ENCODE data around the gene USH1C. TPM values are rescaled to one million over a fixed set of nuclear protein-coding genes. Genes with fewer than 3 reads are reported as not detected.

Gene USH1C
- total and polyA plus RNA-seq, 8 donors, result 3.5 to 44.3 (median 8.6) TPM

DNA sequence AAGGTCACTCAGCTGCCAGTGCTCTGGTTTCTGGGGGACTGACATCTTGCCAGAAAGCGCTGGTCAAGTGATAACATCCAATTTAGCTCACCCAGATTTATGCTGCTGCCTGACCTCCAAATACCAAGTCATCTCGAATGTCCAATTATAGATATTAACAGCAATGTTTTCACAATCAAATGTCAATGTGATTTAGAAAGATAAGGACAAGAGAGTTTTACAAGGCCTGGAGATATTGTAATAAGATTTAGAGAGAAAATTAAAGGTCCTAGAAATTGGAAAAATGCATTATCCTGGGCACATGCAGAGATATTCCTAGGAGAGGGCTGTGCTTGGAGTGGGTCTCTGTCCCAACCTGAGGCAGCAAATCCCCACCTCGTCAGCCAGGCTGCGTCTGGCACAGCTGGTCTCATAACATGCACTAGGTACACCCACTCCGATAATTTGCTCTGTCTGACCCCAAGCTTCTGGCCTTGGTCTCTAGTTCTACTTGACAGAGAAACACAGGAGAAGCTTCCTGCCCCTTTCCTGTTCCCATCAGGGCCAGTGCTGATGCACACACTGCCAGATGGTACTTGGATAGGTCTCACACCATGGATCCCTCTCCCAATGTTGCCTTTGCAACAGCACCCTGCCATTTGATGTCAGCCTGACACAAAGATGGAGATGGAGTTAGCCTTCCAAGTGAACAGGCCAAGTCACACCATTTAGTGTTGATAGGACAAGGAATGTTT is 28.6 kb downstream of the USH1C start:
- DNase-seq, result no peak
- intact Hi-C loops (cut with DNase I), result no loop called here
- H3K4me1 ChIP-seq, result no peaks in the 10 kb centered on the region
- no peaks in the 10 kb centered on the region for H3K9me3 ChIP-seq
- H3K27me3 ChIP-seq, result no peaks in the 10 kb centered on the region
- ATAC-seq, result no peak
- H3K4me3 ChIP-seq, result no peak overlapping the region
- H3K27ac ChIP-seq, result no peak overlapping the region
- no peaks in the 10 kb centered on the region for H3K36me3 ChIP-seq
- TF ChIP-seq, protein P1, sequence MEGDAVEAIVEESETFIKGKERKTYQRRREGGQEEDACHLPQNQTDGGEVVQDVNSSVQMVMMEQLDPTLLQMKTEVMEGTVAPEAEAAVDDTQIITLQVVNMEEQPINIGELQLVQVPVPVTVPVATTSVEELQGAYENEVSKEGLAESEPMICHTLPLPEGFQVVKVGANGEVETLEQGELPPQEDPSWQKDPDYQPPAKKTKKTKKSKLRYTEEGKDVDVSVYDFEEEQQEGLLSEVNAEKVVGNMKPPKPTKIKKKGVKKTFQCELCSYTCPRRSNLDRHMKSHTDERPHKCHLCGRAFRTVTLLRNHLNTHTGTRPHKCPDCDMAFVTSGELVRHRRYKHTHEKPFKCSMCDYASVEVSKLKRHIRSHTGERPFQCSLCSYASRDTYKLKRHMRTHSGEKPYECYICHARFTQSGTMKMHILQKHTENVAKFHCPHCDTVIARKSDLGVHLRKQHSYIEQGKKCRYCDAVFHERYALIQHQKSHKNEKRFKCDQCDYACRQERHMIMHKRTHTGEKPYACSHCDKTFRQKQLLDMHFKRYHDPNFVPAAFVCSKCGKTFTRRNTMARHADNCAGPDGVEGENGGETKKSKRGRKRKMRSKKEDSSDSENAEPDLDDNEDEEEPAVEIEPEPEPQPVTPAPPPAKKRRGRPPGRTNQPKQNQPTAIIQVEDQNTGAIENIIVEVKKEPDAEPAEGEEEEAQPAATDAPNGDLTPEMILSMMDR (IDR thresholded peaks at IDR 0.05), result no peak
- 67 to 68% methylated on average over 5 of the region's 5 CpGs for WGBS, 2 donors
- FAIRE-seq, result no peak

DNA sequence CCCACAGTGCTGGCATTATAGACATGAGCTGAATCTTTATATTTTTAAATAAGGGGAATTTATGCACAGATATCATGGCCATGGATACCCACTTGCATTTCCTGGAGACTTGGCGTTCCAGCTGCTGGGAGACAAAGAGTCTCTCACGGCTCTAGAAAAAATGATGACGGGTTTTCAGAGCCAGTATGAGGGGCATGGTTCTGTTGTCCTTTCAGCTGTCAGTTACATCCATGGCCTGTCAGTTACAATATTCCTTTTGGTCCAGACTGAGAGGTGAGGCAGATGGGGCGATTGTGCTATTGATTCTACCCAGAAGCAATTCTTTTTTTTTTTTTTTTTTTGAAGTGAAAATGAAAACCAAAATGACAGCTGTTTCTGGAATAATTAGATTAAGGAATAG is 29.7 kb downstream of the USH1C start:
- FAIRE-seq (no peak), ATAC-seq (no peak), DNase-seq (no peak)
- Histone ChIP-seq H3K36me3 (no peaks in the 10 kb centered on the region), H3K4me1 (no peaks in the 10 kb centered on the region), H3K27ac (no peak overlapping the region), H3K27me3 (no peaks in the 10 kb centered on the region), H3K9me3 (no peaks in the 10 kb centered on the region), H3K4me3 (no peak overlapping the region)
- intact Hi-C loops (cut with DNase I), result no loop called here
- WGBS, 2 donors, result 76 to 80% methylated on average over 4 of the region's 4 CpGs
- TF ChIP-seq, protein P1 (IDR thresholded peaks at IDR 0.05), result no peak

DNA sequence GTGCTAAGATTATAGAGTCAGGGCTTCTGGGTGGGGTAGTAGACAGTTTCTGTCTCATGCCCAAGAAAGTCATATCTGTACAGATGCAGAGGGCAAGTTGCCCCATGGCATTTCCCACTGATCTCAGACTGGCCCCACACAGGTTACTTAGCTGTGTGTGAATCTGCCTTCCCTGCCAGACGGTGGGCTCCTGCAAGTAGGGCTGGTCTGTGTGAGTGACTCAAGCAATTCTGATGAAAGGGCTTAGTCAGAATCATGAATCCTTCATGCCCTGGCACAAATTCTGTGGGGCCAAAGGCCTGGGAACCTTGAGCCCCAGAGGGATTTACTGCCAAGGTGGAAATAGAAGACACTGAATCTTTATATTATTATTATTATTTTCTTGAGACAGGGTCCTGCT is 30.4 kb downstream of the USH1C start:
- Histone ChIP-seq H3K4me1 (no peaks in the 10 kb centered on the region), H3K27ac (no peak overlapping the region), H3K9me3 (no peaks in the 10 kb centered on the region), H3K4me3 (no peak overlapping the region), H3K27me3 (no peaks in the 10 kb centered on the region), H3K36me3 (no peaks in the 10 kb centered on the region)
- ATAC-seq, result no peak
- TF ChIP-seq, protein P1 (IDR thresholded peaks at IDR 0.05), result no peak
- WGBS, 2 donors, result 77 to 80% methylated on average over 1 of the region's 1 CpG
- intact Hi-C loops (cut with DNase I), result no loop called here
- DNase-seq, result no peak
- no peak for FAIRE-seq

DNA sequence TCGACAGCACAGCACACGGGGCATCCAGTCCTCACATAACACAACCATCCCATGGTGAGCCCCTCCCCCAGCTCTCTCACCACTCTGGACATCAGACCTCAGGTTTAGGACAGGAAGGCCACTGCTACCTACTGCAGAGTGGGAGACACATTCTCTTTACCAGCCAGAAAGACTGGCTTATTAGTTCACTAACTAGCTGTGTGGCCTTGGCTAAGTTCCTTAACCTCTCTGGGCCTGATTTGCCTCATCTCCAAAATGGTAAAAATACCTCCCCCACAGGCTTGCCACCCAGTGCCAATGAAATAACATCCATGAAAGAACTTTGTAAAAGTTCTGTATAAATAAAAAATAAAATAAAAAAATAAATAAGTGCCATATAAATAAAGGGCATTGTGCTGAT is 32.1 kb downstream of the USH1C start:
- H3K27ac ChIP-seq, result no peak overlapping the region
- no peaks in the 10 kb centered on the region for H3K36me3 ChIP-seq
- TF ChIP-seq, protein P1 (IDR thresholded peaks at IDR 0.05), result no peak
- no peak for DNase-seq
- 20 to 36% methylated on average over 2 of the region's 2 CpGs for WGBS, 2 donors
- H3K4me3 ChIP-seq, result no peak overlapping the region
- H3K27me3 ChIP-seq, result no peaks in the 10 kb centered on the region
- ATAC-seq, result no peak
- no peaks in the 10 kb centered on the region for H3K9me3 ChIP-seq
- intact Hi-C loops (cut with DNase I), result no loop called here
- no peaks in the 10 kb centered on the region for H3K4me1 ChIP-seq
- FAIRE-seq, result no peak

DNA sequence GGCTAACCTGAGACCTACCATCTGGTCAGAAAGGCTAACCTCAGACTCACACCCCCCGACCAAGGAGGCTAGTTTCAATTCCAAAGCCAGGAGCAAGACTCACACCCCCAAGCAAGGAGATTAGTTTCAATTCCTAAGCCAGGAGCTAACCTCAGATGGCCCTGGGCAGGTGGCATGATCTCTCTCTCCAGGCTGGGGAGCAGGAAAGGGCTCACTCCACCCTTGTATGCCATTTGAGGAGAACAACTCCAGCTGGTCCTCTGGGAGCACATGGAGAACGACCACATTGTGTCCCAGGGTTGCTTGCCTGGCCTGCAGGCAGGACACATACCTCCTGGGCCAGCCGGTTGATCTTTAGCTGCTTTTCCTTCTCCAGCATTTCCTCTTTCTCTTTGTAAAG is 32.6 kb downstream of the USH1C start:
- ATAC-seq (no peak), DNase-seq (no peak), FAIRE-seq (no peak)
- intact Hi-C loops (cut with DNase I), result no loop called here
- WGBS, 2 donors, result 62 to 63% methylated on average over 3 of the region's 3 CpGs
- Histone ChIP-seq H3K36me3 (no peaks in the 10 kb centered on the region), H3K27me3 (no peaks in the 10 kb centered on the region), H3K9me3 (no peaks in the 10 kb centered on the region), H3K4me3 (no peak overlapping the region), H3K4me1 (no peaks in the 10 kb centered on the region), H3K27ac (no peak overlapping the region)
- TF ChIP-seq, protein P1 (IDR thresholded peaks at IDR 0.05), result no peak
